Brain microvascular endothelial cell (primary cell): ENCODE results near the gene SLC25A5.
"Not testable (repeated sequence)": the region's sequence is repeated elsewhere in the genome, so short reads cannot be mapped to it uniquely, and the experiment has no call there.

Experiments
- DNase-seq: peaks from one replicate; pipeline ENCODE4 v3.0.0-alpha.2; 2020
- H3K27ac ChIP-seq: fragments of 250-450 bp; sonication (Bioruptor Pico); 2 replicates; pipeline ENCODE4 v1.5.1; 2020; ENCODE audit warnings: mild to moderate bottlenecking, moderate library complexity
- H3K27me3 ChIP-seq: fragments of 250-450 bp; sonication (Bioruptor Pico); replicated peaks from 2 replicates; pipeline ENCODE4 v1.5.1; 2020; ENCODE audit warnings: mild to moderate bottlenecking
- H3K36me3 ChIP-seq: fragments of 250-450 bp; sonication (Bioruptor Pico); replicated peaks from 2 replicates; pipeline ENCODE4 v1.5.1; 2020; ENCODE audit warnings: mild to moderate bottlenecking
- H3K4me3 ChIP-seq: 2 replicates; pipeline ENCODE4 v1.5.1; 2011; ENCODE audit warnings: low read depth, mild to moderate bottlenecking, control low read depth, low read length, moderate library complexity
- in situ Hi-C: cut with HindIII; loops from 2 replicates; pipeline ENCODE4 v1.10.0; 2017; ENCODE audit warnings: low sequenced_read_pairs, low pct_ligation_motif_present
- TF ChIP-seq, protein P1 (sequence below): IDR thresholded peaks from 2 replicates; pipeline ENCODE4 v1.5.1; 2011; ENCODE audit warnings: low read depth, mild to moderate bottlenecking, moderate library complexity, low read length, control low read depth, inconsistent platforms; ENCODE audit errors: missing control alignments

SLC25A5 gene

GRCh38 chrX:119424999-119425398 is 43.2 kb upstream of the SLC25A5 start:
- Histone ChIP-seq H3K4me3 (no peak overlapping the region), H3K27me3 (no peaks in the 10 kb centered on the region), H3K36me3 (no peaks in the 10 kb centered on the region), H3K27ac (no peak overlapping the region)
- DNase-seq, result no peak
- TF ChIP-seq, protein P1, sequence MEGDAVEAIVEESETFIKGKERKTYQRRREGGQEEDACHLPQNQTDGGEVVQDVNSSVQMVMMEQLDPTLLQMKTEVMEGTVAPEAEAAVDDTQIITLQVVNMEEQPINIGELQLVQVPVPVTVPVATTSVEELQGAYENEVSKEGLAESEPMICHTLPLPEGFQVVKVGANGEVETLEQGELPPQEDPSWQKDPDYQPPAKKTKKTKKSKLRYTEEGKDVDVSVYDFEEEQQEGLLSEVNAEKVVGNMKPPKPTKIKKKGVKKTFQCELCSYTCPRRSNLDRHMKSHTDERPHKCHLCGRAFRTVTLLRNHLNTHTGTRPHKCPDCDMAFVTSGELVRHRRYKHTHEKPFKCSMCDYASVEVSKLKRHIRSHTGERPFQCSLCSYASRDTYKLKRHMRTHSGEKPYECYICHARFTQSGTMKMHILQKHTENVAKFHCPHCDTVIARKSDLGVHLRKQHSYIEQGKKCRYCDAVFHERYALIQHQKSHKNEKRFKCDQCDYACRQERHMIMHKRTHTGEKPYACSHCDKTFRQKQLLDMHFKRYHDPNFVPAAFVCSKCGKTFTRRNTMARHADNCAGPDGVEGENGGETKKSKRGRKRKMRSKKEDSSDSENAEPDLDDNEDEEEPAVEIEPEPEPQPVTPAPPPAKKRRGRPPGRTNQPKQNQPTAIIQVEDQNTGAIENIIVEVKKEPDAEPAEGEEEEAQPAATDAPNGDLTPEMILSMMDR, result no peak
- in situ Hi-C loops, result no loop called here

DNA sequence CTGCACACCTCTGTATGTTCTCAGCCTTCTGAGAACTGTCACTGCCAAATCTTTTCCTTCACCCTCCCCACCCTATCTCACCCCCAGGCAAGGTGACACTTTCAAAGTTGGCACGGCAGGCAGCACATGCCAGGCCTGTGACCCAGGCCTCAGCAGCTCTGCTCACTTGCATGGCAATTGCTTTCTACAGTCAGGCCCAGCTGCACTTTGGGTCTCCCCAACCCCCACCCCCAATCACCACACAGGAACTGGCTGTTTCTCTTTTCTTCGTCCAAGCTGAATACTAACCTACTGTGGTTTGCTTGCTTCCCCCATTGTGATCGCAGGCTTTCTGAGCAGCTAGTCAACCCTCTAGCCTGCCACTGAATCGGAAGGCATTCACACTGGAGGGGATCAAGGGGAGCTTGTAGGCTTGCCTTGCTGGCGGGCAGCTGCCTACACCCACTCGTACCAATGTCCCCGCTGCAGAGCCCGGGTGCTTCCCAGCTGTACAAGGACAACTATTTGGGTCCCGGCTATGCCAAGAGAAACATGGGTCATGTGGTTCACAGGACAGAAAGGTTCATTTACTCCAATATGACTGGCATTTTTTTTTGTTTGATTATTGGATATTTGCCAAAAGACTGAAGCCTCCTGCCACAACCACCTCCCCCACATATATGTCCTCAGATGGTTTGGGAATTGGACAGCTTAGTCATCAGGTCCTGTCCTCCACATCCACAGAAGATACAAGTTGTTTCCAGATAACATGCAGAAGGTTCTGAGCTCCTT is 41.0 kb upstream of the SLC25A5 start:
- DNase-seq, result peak; percentile 25
- TF ChIP-seq, protein P1, result no peak
- in situ Hi-C loops, result no loop called here
- Histone ChIP-seq H3K36me3 (no peaks in the 10 kb centered on the region), H3K27ac (peak overlapping the region; percentile 6), H3K27me3 (no peaks in the 10 kb centered on the region), H3K4me3 (no peak overlapping the region)

- Histone ChIP-seq H3K4me3 (no peak overlapping the region), H3K27ac (no peak overlapping the region), H3K27me3 (no peaks in the 10 kb centered on the region), H3K36me3 (no peaks in the 10 kb centered on the region)
- DNase-seq, result no peak
- TF ChIP-seq, protein P1, result no peak
- in situ Hi-C loops, result no loop called here
Measured at GRCh38 chrX:119427795-119428185, 40.5 kb upstream of the SLC25A5 start.

DNA sequence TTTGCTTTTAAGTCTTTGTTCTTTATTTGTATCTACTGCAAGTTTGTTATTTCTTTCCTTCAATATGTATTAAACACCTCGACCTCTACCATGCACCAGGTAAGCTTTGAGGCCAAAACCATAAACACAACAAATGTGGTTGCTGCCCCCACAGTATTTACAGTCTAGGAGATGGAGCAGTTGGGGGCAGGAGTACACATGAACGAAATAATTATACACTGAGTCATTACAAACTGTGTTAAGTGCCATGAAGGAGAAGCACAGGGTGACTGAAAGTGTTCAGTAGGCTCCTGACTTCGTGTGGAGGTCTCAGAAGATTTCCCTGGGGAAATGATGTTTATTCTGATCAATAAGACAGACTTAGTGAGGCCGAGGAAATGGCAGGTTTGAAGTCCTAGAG is 38.8 kb upstream of the SLC25A5 start:
- no peak for DNase-seq
- no peaks in the 10 kb centered on the region for H3K27me3 ChIP-seq
- in situ Hi-C loops, result no loop called here
- TF ChIP-seq, protein P1, result no peak
- H3K4me3 ChIP-seq, result no peak overlapping the region
- H3K36me3 ChIP-seq, result no peaks in the 10 kb centered on the region
- H3K27ac ChIP-seq, result no peak overlapping the region

GRCh38 chrX:119441295-119441694 is 26.9 kb upstream of the SLC25A5 start:
- DNase-seq, in situ Hi-C loops, H3K27me3 ChIP-seq, H3K4me3 ChIP-seq, H3K36me3 ChIP-seq, H3K27ac ChIP-seq: not testable (repeated sequence)

GRCh38 chrX:119442286-119442685 is 26.0 kb upstream of the SLC25A5 start:
- H3K36me3 ChIP-seq, result no peaks in the 10 kb centered on the region
- DNase-seq, result no peak
- no peak overlapping the region for H3K27ac ChIP-seq
- H3K27me3 ChIP-seq, result no peaks in the 10 kb centered on the region
- TF ChIP-seq, protein P1, result no peak
- in situ Hi-C loops, result no loop called here
- H3K4me3 ChIP-seq, result no peak overlapping the region
